CD4-positive, alpha-beta T cell treated with Interleukin-15 for 4 hours (primary cell): ENCODE data around the gene EFCAB6.

Source experiments
- DNase-seq: peaks from one replicate; pipeline ENCODE4 v3.0.0-alpha.2; 2020; ENCODE audit warnings: low spot score

EFCAB6 gene

DNA sequence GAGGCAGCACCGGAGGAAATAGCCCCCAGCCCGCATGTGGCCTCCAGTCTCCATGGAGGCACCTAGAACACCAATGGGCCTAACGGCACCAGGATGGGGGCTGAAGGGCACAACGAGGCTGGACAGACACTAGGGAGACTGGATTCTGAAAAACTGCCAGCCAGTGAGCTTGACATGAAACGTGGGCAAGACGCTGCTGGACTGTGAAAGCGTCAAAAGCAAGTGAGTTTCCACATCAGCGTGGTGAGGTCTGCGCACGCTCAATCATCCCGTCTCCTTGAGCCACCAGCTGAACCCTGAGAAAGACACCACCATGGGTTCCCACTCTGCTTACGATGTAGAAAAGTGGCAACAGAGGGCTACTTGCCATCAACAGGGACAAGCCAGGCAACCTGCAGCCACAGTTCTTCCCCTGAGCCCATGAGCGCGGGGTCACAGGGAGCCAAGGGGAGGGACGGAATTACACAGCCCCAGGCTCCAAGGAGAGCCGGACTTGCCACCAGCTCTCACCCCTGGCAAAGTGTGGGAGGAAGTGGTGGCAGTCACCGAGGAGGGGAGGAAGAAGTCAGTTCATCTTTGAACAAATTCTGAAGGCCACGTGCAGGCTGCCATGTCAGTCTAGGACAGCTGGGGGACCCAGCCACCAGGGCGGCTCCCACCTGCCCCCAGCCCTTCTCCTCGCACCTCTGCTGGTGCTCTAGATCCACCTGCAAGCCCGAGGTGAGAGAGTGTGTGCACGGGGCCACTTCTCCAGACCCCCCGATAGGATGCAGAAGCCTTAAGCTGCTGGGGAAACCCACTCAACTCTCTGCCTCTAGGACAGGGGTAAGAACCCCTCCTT is 269.2 kb downstream of the EFCAB6 start:
- no peak for DNase-seq

DNA sequence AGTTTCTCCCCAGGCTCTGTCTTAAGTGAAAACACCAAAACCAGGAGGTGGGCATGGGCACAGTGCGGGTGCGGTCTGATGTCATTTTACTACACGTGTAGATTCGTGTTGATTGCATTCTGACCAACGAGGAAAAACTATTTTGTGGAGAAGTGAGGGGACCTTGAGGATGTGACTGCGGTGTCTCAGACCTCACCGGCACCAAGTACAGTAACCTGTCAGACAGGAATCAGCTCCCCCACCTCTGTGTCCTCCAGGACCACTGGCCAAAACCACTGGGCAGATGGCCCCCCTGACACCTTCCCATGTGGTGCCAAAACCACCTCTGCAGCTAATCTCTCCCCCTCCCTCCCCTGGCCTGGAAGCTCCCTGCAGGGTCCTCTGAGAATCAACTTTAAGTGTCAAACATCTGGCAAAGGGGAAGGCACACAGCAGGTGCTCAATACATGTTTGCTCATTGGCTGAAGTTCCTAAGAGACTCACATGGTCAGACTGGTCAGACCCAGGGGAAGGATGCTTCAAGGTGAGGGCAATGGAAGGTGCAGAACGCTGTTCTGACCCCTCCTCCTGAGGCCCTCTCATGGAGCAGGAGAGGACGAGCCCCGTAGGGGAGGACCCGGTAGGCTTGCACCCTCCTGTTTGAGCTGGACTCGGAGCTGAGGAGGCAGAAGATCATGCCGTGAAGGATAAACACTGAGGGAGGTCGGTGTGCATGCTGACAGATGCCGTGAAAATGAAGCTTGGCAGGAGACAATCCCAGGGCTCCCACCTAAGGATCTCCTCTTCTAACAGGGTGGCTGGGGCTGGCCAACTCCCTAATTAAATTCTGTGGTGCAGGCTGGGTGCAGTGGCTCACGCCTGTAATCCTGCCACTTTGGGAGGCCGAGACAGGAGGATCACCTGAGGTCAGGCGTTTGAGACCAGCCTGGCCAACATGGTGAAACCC is 270.4 kb downstream of the EFCAB6 start:
- no peak for DNase-seq

GRCh38 chr22:43541022-43541421 is 271.1 kb downstream of the EFCAB6 start:
- no peak for DNase-seq

DNA sequence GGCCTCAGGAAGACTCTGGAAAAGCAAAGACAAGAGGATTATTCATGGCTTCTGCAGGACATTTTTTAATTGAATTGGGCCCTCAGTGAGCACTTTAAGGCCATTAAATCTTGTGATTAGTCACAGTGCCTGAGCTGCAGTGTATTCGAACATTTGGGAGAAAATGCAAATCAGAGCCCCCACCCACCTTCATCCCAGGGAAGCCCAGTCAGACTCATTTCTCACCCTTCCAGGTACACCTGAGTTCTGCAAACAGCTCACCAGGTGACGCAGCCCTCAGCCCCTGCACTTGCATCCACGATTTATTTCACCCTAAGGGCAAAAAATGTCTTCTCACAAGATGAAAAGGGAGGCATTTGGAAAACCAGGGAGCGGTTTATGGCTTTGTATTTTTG is 271.6 kb downstream of the EFCAB6 start:
- DNase-seq: no peak

- DNase-seq: no peak
These were observed 272.3 kb downstream of the EFCAB6 start for GRCh38 chr22:43539572-43540528.

- DNase-seq: no peak
These were observed 275.0 kb downstream of the EFCAB6 start for GRCh38 chr22:43537019-43537585.

- no peak for DNase-seq
These were observed 276.4 kb downstream of the EFCAB6 start for GRCh38 chr22:43535741-43536140.

DNA sequence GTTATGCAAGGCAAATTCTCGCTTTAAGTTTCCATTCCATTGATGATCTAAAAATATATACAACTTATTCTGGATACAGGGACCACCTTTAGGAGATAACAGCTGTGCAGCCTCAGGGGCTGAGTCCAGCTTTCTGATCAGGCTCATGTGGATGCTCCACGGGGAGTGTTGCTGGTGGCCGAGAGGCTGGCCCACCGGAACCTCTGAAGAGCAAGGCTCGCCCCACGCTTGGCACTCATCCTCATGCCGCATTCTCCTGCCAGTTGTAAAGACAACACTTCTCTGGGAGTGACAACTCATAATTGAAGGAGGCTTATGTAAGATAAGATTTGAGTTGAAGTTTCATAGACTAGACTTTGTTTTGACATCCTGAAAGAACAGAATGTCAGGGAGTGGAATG is 276.8 kb downstream of the EFCAB6 start:
- DNase-seq: no peak

DNA sequence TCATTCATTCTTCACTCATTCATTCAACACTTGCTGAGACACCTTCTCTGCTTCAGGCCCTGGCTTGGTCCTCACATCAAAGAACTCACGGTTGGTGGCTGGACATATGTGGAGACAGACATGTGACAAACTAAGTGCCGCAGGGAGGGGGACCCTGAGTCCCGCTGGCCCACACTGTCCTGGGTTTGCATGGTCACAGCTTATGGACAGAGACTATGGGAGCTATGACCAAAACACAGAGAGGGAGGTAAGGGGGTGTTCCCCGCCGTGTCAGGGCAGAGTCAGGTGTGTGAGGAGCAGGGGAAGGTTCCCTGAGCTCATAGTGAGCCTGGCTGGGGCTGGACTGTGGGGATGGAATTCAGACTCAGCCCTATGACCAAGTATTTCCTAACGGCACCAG is 277.2 kb downstream of the EFCAB6 start:
- DNase-seq: no peak

DNA sequence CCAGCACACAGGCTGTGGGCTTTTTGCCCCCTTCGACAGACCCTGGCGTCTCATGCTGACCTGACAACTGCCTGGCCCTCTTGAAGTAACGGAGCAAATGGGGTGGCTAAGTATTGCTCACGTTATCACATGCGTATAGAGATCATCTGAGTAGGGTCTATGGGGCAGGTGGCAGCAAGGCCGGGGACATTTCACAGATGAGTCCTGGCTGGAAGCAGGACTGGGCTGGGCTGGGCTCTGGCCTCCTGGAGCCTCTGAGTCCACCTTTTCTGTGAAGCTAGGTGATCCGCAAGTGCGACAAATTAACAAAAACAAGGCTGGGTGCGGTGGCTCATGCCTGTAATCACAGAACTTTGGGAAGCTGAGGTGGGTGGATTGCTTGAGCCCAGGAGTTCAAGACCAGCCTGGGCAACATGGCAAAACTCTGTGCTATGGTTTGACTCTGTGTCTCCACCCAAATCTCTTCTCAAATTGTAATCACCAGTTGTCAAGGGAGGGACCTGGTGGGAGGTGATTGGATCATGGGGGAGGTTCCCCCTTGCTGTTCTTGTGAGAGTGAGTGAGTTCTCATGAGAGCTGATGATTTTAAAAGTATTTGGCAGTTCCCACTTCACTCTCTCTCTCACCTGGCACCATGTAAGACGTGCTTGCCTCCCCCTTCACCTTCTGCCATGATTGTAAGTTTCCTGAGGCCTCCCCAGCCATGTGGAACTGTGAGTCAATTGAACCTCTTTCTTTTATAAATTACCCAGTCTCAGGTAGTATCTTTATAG is 278.3 kb downstream of the EFCAB6 start:
- DNase-seq: no peak

DNA sequence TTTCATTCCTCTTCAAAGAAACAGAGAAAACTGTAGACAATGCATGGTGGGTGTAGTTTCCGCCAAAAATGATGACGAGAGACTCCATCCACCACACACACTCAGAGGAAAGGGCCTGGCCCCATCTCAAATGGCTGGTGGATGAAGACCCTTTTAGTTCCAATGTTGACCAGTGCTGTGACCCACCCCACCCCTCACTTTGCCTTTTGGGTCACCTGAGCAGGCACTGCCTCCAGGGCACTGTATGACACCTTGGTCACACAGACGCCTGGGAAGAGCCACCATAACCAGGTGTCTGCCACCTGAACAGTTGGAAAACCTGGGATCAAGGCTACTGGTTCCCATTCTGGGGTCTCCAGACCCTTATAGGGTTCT is 279.0 kb downstream of the EFCAB6 start:
- DNase-seq: no peak

DNA sequence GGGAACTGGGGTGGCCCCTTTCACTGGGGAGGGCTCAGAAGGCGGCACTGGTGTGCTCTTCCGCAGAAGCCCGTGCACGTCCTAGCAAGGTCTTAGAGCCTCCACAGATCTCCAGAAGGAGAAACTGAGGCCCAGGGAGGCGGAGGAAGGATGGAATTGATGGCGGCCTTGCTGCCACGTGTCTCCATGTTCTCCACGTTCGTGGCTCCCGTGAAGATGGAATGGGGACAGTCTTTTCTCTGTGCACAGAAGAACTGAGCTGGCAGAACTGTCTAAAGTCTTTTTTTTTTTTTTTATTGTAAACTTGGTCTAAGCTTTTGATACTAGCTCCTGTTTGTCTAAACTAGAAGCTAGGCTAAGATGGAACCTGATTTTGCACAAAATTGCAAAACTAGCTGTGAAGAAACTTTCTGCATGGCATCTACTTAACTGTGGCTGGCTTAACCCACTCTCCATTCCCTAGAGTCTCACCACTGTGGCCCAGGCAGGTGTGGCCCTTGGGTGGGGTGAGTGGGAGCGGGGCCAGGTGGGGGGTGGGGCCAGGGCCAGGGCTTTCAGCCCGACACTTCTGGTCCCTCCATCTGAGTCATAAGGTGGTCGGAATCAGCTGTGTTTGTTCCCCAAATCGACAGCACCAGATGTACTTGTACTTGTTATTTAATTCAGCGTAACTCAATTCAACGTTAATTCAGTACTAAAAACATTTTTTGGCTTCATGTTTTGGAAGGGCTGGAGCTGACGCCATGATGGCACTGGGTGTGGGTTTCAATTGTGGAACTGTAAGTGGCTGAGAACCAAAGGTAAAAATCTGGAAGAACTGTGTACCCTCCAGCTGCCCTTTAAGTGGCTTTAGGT is 279.6 kb downstream of the EFCAB6 start:
- no peak for DNase-seq

- no peak for DNase-seq
These were observed 280.5 kb downstream of the EFCAB6 start for GRCh38 chr22:43531651-43532050.

DNA sequence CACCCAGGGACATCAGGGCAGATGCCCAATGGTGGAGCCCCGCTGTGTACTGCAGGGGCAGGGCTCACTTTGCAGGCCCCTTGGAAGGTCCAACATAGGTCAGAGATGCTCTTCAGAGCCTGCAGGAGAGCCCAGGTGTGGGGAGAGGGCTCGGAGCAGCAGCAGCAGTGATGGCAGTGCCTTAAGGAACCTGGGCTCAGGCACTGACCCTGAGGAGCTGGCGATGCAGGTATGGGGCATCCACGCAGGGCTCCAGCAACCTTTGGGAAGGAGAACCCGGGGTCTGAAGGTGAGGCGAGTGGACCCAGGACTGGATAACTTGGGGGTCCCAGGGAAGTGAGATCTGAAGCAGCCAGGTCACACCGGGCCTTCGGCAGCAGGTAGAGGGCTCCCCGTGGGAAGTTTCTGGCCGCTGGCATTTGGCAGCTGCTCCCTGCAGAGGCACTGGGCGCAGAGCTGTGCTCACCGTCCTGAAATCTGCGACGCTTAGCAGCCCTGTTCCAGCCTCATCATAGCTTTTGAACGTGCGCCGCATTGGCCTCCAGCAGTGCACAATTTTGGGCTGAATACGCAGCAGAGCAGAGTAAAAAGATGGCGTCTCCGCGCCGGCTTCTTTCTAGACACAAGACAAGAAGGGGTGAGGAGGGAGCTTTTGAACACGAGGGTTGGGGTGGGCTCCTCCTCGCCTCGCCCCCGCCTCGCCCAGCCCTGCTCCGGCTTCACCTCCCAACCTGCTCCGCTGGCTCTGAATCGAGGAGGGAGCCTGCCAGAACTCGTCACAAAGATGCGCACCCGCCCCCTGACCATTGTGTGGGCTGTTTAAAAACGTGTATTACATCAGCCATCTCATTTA is 281.5 kb downstream of the EFCAB6 start:
- no peak for DNase-seq

GRCh38 chr22:43529934-43530333 is 282.2 kb downstream of the EFCAB6 start:
- no peak for DNase-seq

GRCh38 chr22:43529461-43529860 is 282.6 kb downstream of the EFCAB6 start:
- DNase-seq: no peak

DNA sequence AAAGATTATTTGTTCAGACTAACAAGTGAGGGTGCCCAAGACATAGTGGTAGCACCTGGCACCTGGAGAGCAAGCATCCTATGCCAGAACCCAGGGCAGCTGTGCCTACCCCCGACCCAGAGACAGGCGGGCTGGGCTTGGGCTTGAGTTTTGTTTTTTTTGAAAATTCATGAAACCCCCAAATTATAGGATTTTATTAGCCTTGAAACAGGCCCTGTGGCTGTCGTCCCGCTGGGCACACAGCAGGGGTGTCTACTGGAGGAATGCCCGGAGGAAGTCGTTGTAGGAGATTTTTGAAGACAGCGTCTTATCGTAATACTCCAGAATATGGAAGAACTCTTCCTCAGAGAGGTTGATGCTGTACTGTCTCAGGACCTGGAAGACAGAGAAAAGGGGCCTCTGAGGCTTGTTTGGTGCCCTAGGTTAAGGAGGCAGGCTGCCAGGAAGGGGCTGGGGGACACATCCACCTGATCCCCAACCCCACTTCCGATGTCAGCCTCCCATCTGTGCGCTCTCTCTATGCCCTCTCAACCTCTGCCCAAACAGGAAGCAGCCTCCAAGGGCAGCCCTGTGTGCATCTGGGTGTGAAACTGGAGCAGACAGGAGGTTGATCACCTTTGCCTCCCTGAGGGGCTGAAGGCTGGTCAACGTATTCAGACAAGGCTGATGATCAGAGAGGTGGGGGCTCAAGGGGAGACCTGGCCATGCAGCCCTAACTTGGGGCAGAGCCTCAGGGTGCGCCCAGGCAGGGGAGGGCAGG is 283.3 kb downstream of the EFCAB6 start:
- DNase-seq: no peak

DNA sequence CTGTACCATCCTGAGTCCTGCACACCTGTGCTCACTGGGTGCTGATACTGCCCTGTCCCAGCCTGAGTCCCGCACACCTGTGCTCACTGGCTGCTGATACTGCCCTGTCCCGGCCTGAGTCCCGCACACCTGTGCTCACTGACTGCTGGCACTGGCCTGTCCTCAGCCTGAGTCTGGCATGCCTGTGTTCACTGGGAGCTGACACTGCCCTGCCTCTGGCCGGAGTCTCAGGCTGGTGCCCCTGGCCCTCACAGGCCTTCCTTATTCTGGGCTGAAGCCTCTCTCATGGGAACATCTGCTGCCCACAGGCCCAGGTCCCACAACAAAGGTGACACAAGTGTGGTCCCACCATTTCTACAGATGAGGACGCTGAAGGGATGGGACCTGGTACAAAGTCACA is 285.2 kb downstream of the EFCAB6 start:
- DNase-seq: no peak
